H1 (cell line): Measurements from ENCODE around the gene ACTG1. TPM values are rescaled to one million over a fixed set of nuclear protein-coding genes. Genes with fewer than 3 reads are reported as not detected.

Experiments used
- CTCF ChIA-PET: fragments of 300-600 bp; sonication (Branson Sonifier 250); formaldehyde crosslinking; loops from one replicate; lab custom pipeline; 2021; ENCODE audit not compliant: partially characterized antibody; lab: Charles Lee
- POLR2A ChIA-PET: fragments of 300-600 bp; sonication (Branson Sonifier 250); formaldehyde crosslinking; loops from one replicate; lab custom pipeline; 2021; ENCODE audit warnings: inconsistent platforms; ENCODE audit not compliant: partially characterized antibody; lab: Charles Lee
- DNase-seq, 2 experiments: peaks; one replicate each; pipeline versions ENCODE4 v3.0.0 to v3.0.0-alpha.2; 2010 to 2022; ENCODE audit warnings: low spot score in 2 of 2, low read depth in 1 of 2, mixed read lengths in 1 of 2
- FAIRE-seq: peaks from 2 replicates; lab custom pipeline; 2011; peaks lifted over from hg19 to GRCh38; lab: Jason Lieb, UNC
- H2AFZ ChIP-seq: 2 replicates; pipeline ENCODE4 v1.8.1; 2012; ENCODE audit warnings: low read length, inconsistent platforms
- H2AK5ac ChIP-seq: 2 replicates; pipeline ENCODE4 v1.6.1; 2013; ENCODE audit warnings: low read depth, low read length
- H2BK120ac ChIP-seq: replicated peaks from 2 replicates; pipeline ENCODE3; 2013; ENCODE audit warnings: low read depth, low read length, inconsistent platforms
- H2BK12ac ChIP-seq: 2 replicates; pipeline ENCODE4 v1.6.1; 2013; ENCODE audit warnings: low read depth, low read length
- H2BK15ac ChIP-seq: 2 replicates; pipeline ENCODE4 v1.6.1; 2013; ENCODE audit warnings: low read length
- H2BK20ac ChIP-seq: 2 replicates; pipeline ENCODE4 v1.6.1; 2013; ENCODE audit warnings: low read length
- H2BK5ac ChIP-seq: 2 replicates; pipeline ENCODE4 v1.6.1; 2013; ENCODE audit warnings: low read depth, low read length
- H3K14ac ChIP-seq: 2 replicates; pipeline ENCODE4 v1.6.1; 2013; ENCODE audit warnings: inconsistent platforms; ENCODE audit not compliant: insufficient read length
- H3K18ac ChIP-seq: 2 replicates; pipeline ENCODE4 v1.6.1; 2013; ENCODE audit warnings: low read length; ENCODE audit errors: extremely low read depth
- H3K23ac ChIP-seq: 2 replicates; pipeline ENCODE4 v1.6.1; 2013; ENCODE audit warnings: inconsistent platforms; ENCODE audit not compliant: insufficient read length
- H3K23me2 ChIP-seq: 2 replicates; pipeline ENCODE4 v1.6.1; 2013; ENCODE audit warnings: low read depth, low read length
- H3K27ac ChIP-seq: 2 replicates; pipeline ENCODE4 v1.6.1; 2011; ENCODE audit warnings: low read depth, low read length, inconsistent platforms
- H3K27me3 ChIP-seq, 4 experiments: replicated peaks in 1 of 4; 1 replicate in 1 of 4; 2 replicates in 3 of 4; pipeline versions ENCODE4 v1.6.1 to v1.8.1; 2011 to 2013; ENCODE audit warnings: low read length in 3 of 4, mild to moderate bottlenecking in 3 of 4, inconsistent platforms in 2 of 4, mixed read lengths in 2 of 4, moderate library complexity in 1 of 4; ENCODE audit not compliant: control insufficient read depth in 3 of 4, insufficient read depth in 3 of 4; ENCODE audit errors: extremely low read depth in 1 of 4
- H3K36me3 ChIP-seq, 4 experiments: 2 replicates each; pipeline versions ENCODE4 v1.6.1 to v1.8.1; 2011 to 2013; ENCODE audit warnings: mild to moderate bottlenecking in 4 of 4, low read length in 3 of 4, moderate library complexity in 2 of 4, control low read depth in 1 of 4, inconsistent platforms in 1 of 4; ENCODE audit not compliant: insufficient read depth in 4 of 4, control insufficient read depth in 2 of 4
- H3K4ac ChIP-seq: replicated peaks from 2 replicates; pipeline ENCODE3; 2013; ENCODE audit warnings: low read length, low read depth, mixed read lengths, inconsistent platforms; ENCODE audit not compliant: insufficient read length
- H3K4me1 ChIP-seq, 4 experiments: replicated peaks in 1 of 4; 1 replicate in 1 of 4; 2 replicates in 3 of 4; pipeline versions ENCODE4 v1.6.1 to v1.8.1; 2011 to 2013; ENCODE audit warnings: low read length in 3 of 4, inconsistent platforms in 2 of 4, mixed read lengths in 1 of 4; ENCODE audit not compliant: insufficient read depth in 4 of 4, control insufficient read depth in 3 of 4
- H3K4me2 ChIP-seq, 2 experiments: 2 replicates each; pipeline versions ENCODE4 v1.6.1 to v1.8.1; 2011 to 2013; ENCODE audit warnings: low read depth in 2 of 2, low read length in 2 of 2, control low read depth in 1 of 2, inconsistent platforms in 1 of 2, mild to moderate bottlenecking in 1 of 2; ENCODE audit not compliant: insufficient read depth in 1 of 2
- H3K4me3 ChIP-seq, 4 experiments: fragments of 200-600, 300-600 bp in 1 of 4; sonication (generic), shearing (Covaris generic), sonication (Bioruptor Twin) in 1 of 4; 2 replicates each; pipeline versions ENCODE4 v1.5.1 to v1.8.1; 2011 to 2016; ENCODE audit warnings: low read length in 4 of 4, low read depth in 3 of 4, control low read depth in 2 of 4, inconsistent platforms in 2 of 4, mild to moderate bottlenecking in 2 of 4, mixed read lengths in 1 of 4, moderate library complexity in 1 of 4; ENCODE audit not compliant: insufficient read depth in 2 of 4; ENCODE audit errors: extremely low read depth in 1 of 4
- H3K56ac ChIP-seq: replicated peaks from 2 replicates; pipeline ENCODE3; 2013; ENCODE audit warnings: low read depth, mild to moderate bottlenecking, mixed read lengths, low read length, inconsistent platforms; ENCODE audit not compliant: insufficient read length
- H3K79me1 ChIP-seq: 2 replicates; pipeline ENCODE4 v1.6.1; 2013; ENCODE audit warnings: low read depth, low read length, control low read depth
- H3K79me2 ChIP-seq, 2 experiments: 2 replicates each; pipeline versions ENCODE4 v1.6.1 to v1.8.1; 2012 to 2013; ENCODE audit warnings: low read length in 2 of 2, mild to moderate bottlenecking in 2 of 2, inconsistent platforms in 1 of 2; ENCODE audit not compliant: insufficient read depth in 2 of 2, control insufficient read depth in 1 of 2
- H3K9ac ChIP-seq, 4 experiments: replicated peaks in 1 of 4; 1 replicate in 1 of 4; 2 replicates in 3 of 4; pipeline versions ENCODE4 v1.6.1 to v1.8.1; 2011 to 2013; ENCODE audit warnings: low read depth in 3 of 4, low read length in 3 of 4, control low read depth in 2 of 4, mild to moderate bottlenecking in 2 of 4, moderate library complexity in 2 of 4, inconsistent platforms in 1 of 4; ENCODE audit errors: extremely low read depth in 1 of 4
- H3K9me3 ChIP-seq, 2 experiments: 2 replicates each; pipeline versions ENCODE4 v1.6.1 to v1.8.1; 2012 to 2013; ENCODE audit warnings: mild to moderate bottlenecking in 2 of 2, moderate library complexity in 2 of 2, control low read depth in 1 of 2, inconsistent platforms in 1 of 2, low read depth in 1 of 2, low read length in 1 of 2, mixed read lengths in 1 of 2; ENCODE audit not compliant: insufficient read depth in 2 of 2
- H4K20me1 ChIP-seq, 2 experiments: replicated peaks in 1 of 2; 2 replicates each; pipeline versions ENCODE3 to v1.8.1; 2011 to 2013; ENCODE audit warnings: inconsistent platforms in 2 of 2, low read length in 2 of 2, mild to moderate bottlenecking in 1 of 2; ENCODE audit not compliant: insufficient read depth in 2 of 2, control insufficient read depth in 1 of 2
- H4K5ac ChIP-seq: 2 replicates; pipeline ENCODE4 v1.6.1; 2013; ENCODE audit warnings: low read length, low read depth, mixed read lengths, inconsistent platforms; ENCODE audit not compliant: insufficient read length
- H4K8ac ChIP-seq: 2 replicates; pipeline ENCODE4 v1.8.0; 2013; ENCODE audit warnings: mild to moderate bottlenecking, moderate library complexity, low read length, inconsistent platforms; ENCODE audit not compliant: insufficient read depth; ENCODE audit errors: extremely low read depth
- H4K91ac ChIP-seq: replicated peaks from 2 replicates; pipeline ENCODE3; 2013; ENCODE audit warnings: low read length, mixed read lengths, inconsistent platforms; ENCODE audit not compliant: insufficient read length
- ASH2L ChIP-seq: fragments of 200-600, 300-600 bp; sonication (generic); IDR thresholded peaks from one replicate; pipeline ENCODE4 v1.7.1; 2017; ENCODE audit warnings: low read length
- BRCA1 ChIP-seq: IDR thresholded peaks from 2 replicates; pipeline ENCODE4 v1.6.1; 2012; ENCODE audit warnings: low read depth, low read length, improper control_type of control experiment
- EGR1 ChIP-seq: IDR thresholded peaks from 2 replicates; pipeline ENCODE4 v1.6.1; 2011; ENCODE audit warnings: low read depth, low read length, borderline replicate concordance
- EP300 ChIP-seq, 2 experiments: IDR thresholded peaks; 1 replicate in 1 of 2; 2 replicates in 1 of 2; pipeline ENCODE4 v1.6.1; 2011 to 2012; ENCODE audit warnings: low read depth in 2 of 2, low read length in 2 of 2, mild to moderate bottlenecking in 2 of 2, borderline replicate concordance in 1 of 2, inconsistent platforms in 1 of 2, moderate library complexity in 1 of 2
- GABPA ChIP-seq: IDR thresholded peaks from 2 replicates; pipeline ENCODE4 v1.6.1; 2011; ENCODE audit warnings: mild to moderate bottlenecking, low read length, moderate library complexity, borderline replicate concordance; ENCODE audit not compliant: insufficient read depth
- KDM5A ChIP-seq: fragments of 200-600 bp; IDR thresholded peaks from 2 replicates; pipeline ENCODE4 v1.7.1; 2012; ENCODE audit warnings: mild to moderate bottlenecking, low read length, inconsistent platforms, mixed read lengths
- SIRT6 ChIP-seq: IDR thresholded peaks from one replicate; pipeline ENCODE4 v1.7.1; 2012; ENCODE audit warnings: low read length, inconsistent platforms
- YY1 ChIP-seq: IDR thresholded peaks from 2 replicates; pipeline ENCODE4 v1.6.1; 2011; ENCODE audit warnings: low read depth, mild to moderate bottlenecking, low read length
- whole genome bisulfite sequencing, 2 experiments: shearing (Covaris generic) in 1 of 2; methylation state at CpG; one replicate each; pipeline versions ENCODE4 v1.1.6 to v1.1.7; 2013 to 2015; ENCODE audit warnings: low lambda C conversion rate in 2 of 2, mixed read lengths in 2 of 2, inconsistent platforms in 1 of 2, low coverage in 1 of 2, missing lambda C conversion rate in 1 of 2; ENCODE audit not compliant: insufficient replicate concordance in 2 of 2, insufficient coverage in 1 of 2, insufficient read length in 1 of 2; ENCODE audit errors: extremely low coverage in 1 of 2, missing lambda C conversion rate in 1 of 2; 5-methylcytosine and 5-hydroxymethylcytosine counted together
- polyA plus RNA-seq, 7 experiments: library from polyadenylated mRNA; depleted of rRNA in 3 of 7; stranded (reverse) in 5 of 7; unstranded in 2 of 7; fragments of >200 nt in 5 of 7; fragments of 200-250 nt in 2 of 7; gene quantifications; 1 replicate in 5 of 7; 2 replicates in 1 of 7; 4 replicates in 1 of 7; pipeline versions ENCODE4 v1.2.1 to v1.2.3, GENCODE V29; 2011 to 2013; ENCODE audit warnings: missing spikeins in 2 of 7, mixed read lengths in 2 of 7
- total RNA-seq: library from RNA; stranded (reverse); fragmentation: NEBNext Ultra II Directional; extraction: Animal tissue kit (Norgen Biotek cat#: 25700); gene quantifications from 2 replicates; pipeline ENCODE4 v1.2.1, GENCODE V29; 2021
- TF ChIP-seq, protein P1 (sequence below): IDR thresholded peaks from 2 replicates; pipeline ENCODE4 v1.6.1; 2011; ENCODE audit warnings: low read depth, mild to moderate bottlenecking, low read length; ENCODE audit not compliant: insufficient read depth

ACTG1 gene
- total and polyA plus RNA-seq, 2 of the 8 experiments (the other 6 are each of a cell fraction or from before 2014, with no cell fraction given): 3,535 to 5,010 TPM

DNA sequence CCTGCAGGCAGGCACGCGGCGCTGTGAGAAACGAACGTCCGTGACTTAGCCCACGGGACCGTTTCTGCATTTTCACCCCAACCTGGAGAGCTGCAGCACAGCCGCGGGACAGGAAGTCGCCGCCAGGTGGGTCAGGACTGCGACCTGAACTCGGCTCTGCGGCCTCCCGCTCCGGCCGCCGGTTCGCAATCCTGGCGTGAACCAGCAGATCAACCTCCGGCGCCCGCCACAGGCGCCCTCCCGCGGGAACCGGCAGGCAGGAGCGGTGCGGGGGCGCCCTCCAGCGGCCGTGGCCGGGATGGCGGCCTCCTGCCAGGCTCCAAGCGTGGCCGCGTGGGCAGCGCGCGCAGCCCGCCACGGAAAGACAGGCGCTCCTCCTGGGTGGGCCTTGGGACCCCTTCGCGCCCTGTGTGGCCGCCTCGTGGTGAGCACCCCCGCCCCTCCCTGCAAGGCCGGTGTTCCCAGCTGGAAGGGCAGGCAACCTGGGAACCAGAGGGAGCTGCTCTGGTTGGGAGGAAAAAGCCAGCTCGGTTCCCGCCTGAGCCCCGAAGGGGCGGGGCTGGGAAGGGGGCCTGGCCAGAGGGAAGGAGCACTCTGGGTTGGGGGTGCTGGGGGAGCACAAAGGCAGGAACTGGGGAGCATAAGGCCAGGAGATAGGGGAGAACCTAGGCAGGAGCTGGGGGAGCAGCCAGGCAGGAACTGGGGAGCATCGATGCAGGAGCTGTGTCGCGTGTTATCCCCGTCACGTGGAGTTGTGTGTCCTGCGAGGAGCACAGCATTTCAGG lies 28.2 kb downstream of the ACTG1 start:
- Histone ChIP-seq H4K8ac (peak overlapping the region; percentile 92), H2AFZ (peak overlapping the region; percentile 87; the same call in 1 of the 2 replicates), H3K9me3 (peaks cover 0 to 5% of the 10 kb centered on the region in 2 experiments; a peak in 1 of 4 replicates), H2BK12ac (peak overlapping the region; percentile 92; the same call in 1 of the 2 replicates), H3K23me2 (peaks cover 11% of the 10 kb centered on the region; the same call in 1 of the 2 replicates), H3K4me3 (peak overlapping the region; percentile 27 to 66 (median 46)), H3K27me3 (peaks cover 18 to 49% (median 47%) of the 10 kb centered on the region in 4 experiments), H3K9ac (no peak overlapping the region; a peak in 1 of 7 replicates), H3K18ac (peak overlapping the region; percentile 99), H3K4me1 (peaks cover 0 to 29% (median 16%) of the 10 kb centered on the region in 4 experiments; a peak in 6 of 7 replicates), H3K4me2 (peak overlapping the region; percentile 44 to 92), H3K79me1 (no peaks in the 10 kb centered on the region), H2BK5ac (peak overlapping the region; percentile 75; the same call in 1 of the 2 replicates), H4K20me1 (no peaks in the 10 kb centered on the region), H3K79me2 (no peaks in the 10 kb centered on the region), H2BK20ac (peak overlapping the region; percentile 86; the same call in 1 of the 2 replicates), H4K5ac (peak overlapping the region; percentile 90), H3K4ac (peak overlapping the region; percentile 94), H3K23ac (no peak overlapping the region), H3K27ac (no peak overlapping the region), H2BK120ac (peak overlapping the region; percentile 96), H2BK15ac (peak overlapping the region; percentile 98; the same call in 1 of the 2 replicates), H2AK5ac (no peak overlapping the region), H3K36me3 (no peaks in the 10 kb centered on the region), H4K91ac (peak overlapping the region; percentile 96), H3K56ac (no peak overlapping the region), H3K14ac (no peak overlapping the region)
- FAIRE-seq: no peak
- whole genome bisulfite sequencing, 2 experiments: 14% methylated on average over 29 of the region's 60 CpGs; no CpG with 5 or more reads in 1 of the 2 experiments
- CTCF ChIA-PET: interaction anchor here (0.6 to 5.4 kb wide), 67 partner anchors 9 to 1015 kb away, joined by 3 to 50 read pairs (median 5); partner anchors contain the start of genes BAHCC1, FAAP100 and SLC38A10
- DNase-seq: peak; percentile 64 to 93
- POLR2A ChIA-PET: interaction anchor here (0.9 to 35.8 kb wide), 8 partner anchors 11 to 87 kb away, joined by 3 to 1004 read pairs (median 6); partner anchors contain the start of genes ACTG1 and FSCN2
- TF ChIP-seq GABPA (peak; percentile 55; the same call in 1 of the 2 replicates), KDM5A (no peak), SIRT6 (no peak), ASH2L (peak; percentile 72), EP300 (IDR thresholded peaks at IDR 0.05; ENCODE audit: borderline replicate concordance in 1 of 2, low read depth in 2 of 2, low read length in 2 of 2) (no peak), BRCA1 (no peak), EGR1 (peak; percentile 95), YY1 (peak; percentile 71; the same call in 1 of the 2 replicates)
- TF ChIP-seq, protein P1, sequence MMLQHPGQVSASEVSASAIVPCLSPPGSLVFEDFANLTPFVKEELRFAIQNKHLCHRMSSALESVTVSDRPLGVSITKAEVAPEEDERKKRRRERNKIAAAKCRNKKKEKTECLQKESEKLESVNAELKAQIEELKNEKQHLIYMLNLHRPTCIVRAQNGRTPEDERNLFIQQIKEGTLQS: no peak
